NCI-H1694 treated with DMSO at 0.1 percent for 48 hours (cell line): ENCODE results near the gene TMEM184C.

ENCODE experiments used
- DNase-seq: peaks from one replicate; lab custom pipeline; 2025; lab: John Stamatoyannopoulos, UW

TMEM184C gene

GRCh38 chr4:147617173-147617840 is at the start of gene TMEM184C:
Gene TMEM184C (plus strand): TSS chr4:147617397. CDS start chr4:147617957, 560 bp downstream.
- DNase-seq: peak; percentile 74

GRCh38 chr4:147570616-147571015 is 46.6 kb upstream of the TMEM184C start:
- no peak for DNase-seq

GRCh38 chr4:147571036-147571770 is 46.0 kb upstream of the TMEM184C start:
- no peak for DNase-seq

GRCh38 chr4:147576084-147576483 is 41.1 kb upstream of the TMEM184C start:
- no peak for DNase-seq

GRCh38 chr4:147578051-147578476 is 39.1 kb upstream of the TMEM184C start:
- DNase-seq: no peak

- DNase-seq: no peak
These were observed 38.6 kb upstream of the TMEM184C start for GRCh38 chr4:147578593-147578992.

- DNase-seq: no peak
These were observed 36.8 kb upstream of the TMEM184C start for GRCh38 chr4:147580396-147580795.

GRCh38 chr4:147581606-147582350 is 35.4 kb upstream of the TMEM184C start:
- no peak for DNase-seq

GRCh38 chr4:147582386-147583060 is 34.7 kb upstream of the TMEM184C start:
- no peak for DNase-seq

GRCh38 chr4:147583876-147584275 is 33.3 kb upstream of the TMEM184C start:
- no peak for DNase-seq

- no peak for DNase-seq
These were observed 31.2 kb upstream of the TMEM184C start for GRCh38 chr4:147586032-147586431.

GRCh38 chr4:147586637-147587036 is 30.6 kb upstream of the TMEM184C start:
- DNase-seq: no peak

- DNase-seq: no peak
These were observed 30.2 kb upstream of the TMEM184C start for GRCh38 chr4:147587041-147587440.

GRCh38 chr4:147589586-147589985 is 27.6 kb upstream of the TMEM184C start:
- DNase-seq: no peak

GRCh38 chr4:147590249-147590920 is 26.8 kb upstream of the TMEM184C start:
- DNase-seq: peak; percentile 30

- DNase-seq: no peak
These were observed 26.1 kb upstream of the TMEM184C start for GRCh38 chr4:147591106-147591505.

- DNase-seq: no peak
These were observed 23.1 kb upstream of the TMEM184C start for GRCh38 chr4:147594107-147594506.

- no peak for DNase-seq
These were observed 22.6 kb upstream of the TMEM184C start for GRCh38 chr4:147594578-147594977.

- DNase-seq: no peak
These were observed 20.8 kb upstream of the TMEM184C start for GRCh38 chr4:147596377-147596776.

- DNase-seq: no peak
These were observed 20.2 kb upstream of the TMEM184C start for GRCh38 chr4:147596981-147597380.

- no peak for DNase-seq
These were observed 19.6 kb upstream of the TMEM184C start for GRCh38 chr4:147597561-147597960.

- no peak for DNase-seq
These were observed 18.0 kb upstream of the TMEM184C start for GRCh38 chr4:147599206-147599605.
